Neural cell (in vitro differentiated cells): ENCODE measurements around the gene OR2T8. TPM values are rescaled to one million over a fixed set of nuclear protein-coding genes. Genes with fewer than 3 reads are reported as not detected.

Source experiments
- H2AFZ ChIP-seq: fragments of 200-600, 300-800 bp; sonication (generic), shearing (Covaris generic); 2 replicates; pipeline ENCODE4 v1.6.0; 2014; ENCODE audit warnings: low read depth, mild to moderate bottlenecking, antibody characterized with exemption, low read length, moderate library complexity
- H3F3A ChIP-seq: fragments of 200-600 bp; shearing (Covaris generic); 2 replicates; pipeline ENCODE4 v1.6.1; 2016; ENCODE audit warnings: mild to moderate bottlenecking, moderate library complexity, mixed read lengths, antibody characterized with exemption, low read length; ENCODE audit not compliant: insufficient read depth, poor library complexity, severe bottlenecking
- H3K27ac ChIP-seq: fragments of 200-600, 300-800 bp; sonication (generic), shearing (Covaris generic); 2 replicates; pipeline ENCODE4 v1.5.1; 2014; ENCODE audit warnings: mild to moderate bottlenecking, low read length, moderate library complexity
- H3K27me3 ChIP-seq: fragments of 300-800, 200-600 bp; sonication (generic), shearing (Covaris generic); 2 replicates; pipeline ENCODE4 v1.6.0; 2014; ENCODE audit warnings: mild to moderate bottlenecking, low read depth, low read length, moderate library complexity; ENCODE audit not compliant: insufficient read depth
- H3K36me3 ChIP-seq: fragments of 300-800, 200-600 bp; sonication (generic), shearing (Covaris generic); 2 replicates; pipeline ENCODE4 v1.5.1; 2014; ENCODE audit warnings: mild to moderate bottlenecking, antibody characterized with exemption, low read length, moderate library complexity; ENCODE audit not compliant: insufficient read depth
- H3K4me2 ChIP-seq: fragments of 300-800, 200-600 bp; sonication (generic), shearing (Covaris generic); 2 replicates; pipeline ENCODE4 v1.6.0; 2014; ENCODE audit warnings: mild to moderate bottlenecking, low read length
- H3K4me3 ChIP-seq: fragments of 300-800, 200-600 bp; sonication (generic), shearing (Covaris generic); 2 replicates; pipeline ENCODE4 v1.5.1; 2014; ENCODE audit warnings: mild to moderate bottlenecking, low read length, moderate library complexity
- H3K79me2 ChIP-seq: fragments of 200-600 bp; shearing (Covaris generic); replicated peaks from 2 replicates; pipeline ENCODE4 v1.6.0; 2014; ENCODE audit warnings: mild to moderate bottlenecking, low read length, moderate library complexity; ENCODE audit not compliant: insufficient read depth
- H3K9ac ChIP-seq: fragments of 300-800, 200-600 bp; sonication (generic), shearing (Covaris generic); 2 replicates; pipeline ENCODE4 v1.6.1; 2016; ENCODE audit warnings: mild to moderate bottlenecking, low read length, mixed read lengths
- H3K9me2 ChIP-seq: fragments of 200-600 bp; shearing (Covaris generic); 2 replicates; pipeline ENCODE4 v1.6.1; 2016; ENCODE audit warnings: mild to moderate bottlenecking, low read length, mixed read lengths; ENCODE audit not compliant: insufficient read depth
- H3K9me3 ChIP-seq: fragments of 200-600, 300-800 bp; sonication (generic), shearing (Covaris generic); 2 replicates; pipeline ENCODE4 v1.6.1; 2016; ENCODE audit warnings: mild to moderate bottlenecking, mixed run types, low read length, moderate library complexity, mixed read lengths
- H4K20me1 ChIP-seq: fragments of 200-600 bp; shearing (Covaris generic); 2 replicates; pipeline ENCODE4 v1.6.1; 2016; ENCODE audit warnings: mild to moderate bottlenecking, mixed run types; ENCODE audit not compliant: insufficient read depth
- EP300 ChIP-seq: fragments of 450-650 bp; conservative IDR thresholded peaks from 2 replicates; pipeline ENCODE4 v1.6.1; 2014; ENCODE audit warnings: antibody characterized with exemption, mild to moderate bottlenecking, moderate library complexity; ENCODE audit not compliant: poor library complexity, severe bottlenecking
- EZH2 ChIP-seq: fragments of 200-600, 300-800 bp; shearing (Covaris generic), sonication (generic); IDR thresholded peaks from 2 replicates; pipeline ENCODE4 v1.6.1; 2014; ENCODE audit warnings: antibody characterized with exemption, low read length, borderline replicate concordance, mild to moderate bottlenecking; ENCODE audit not compliant: insufficient read depth, poor library complexity, severe bottlenecking
- MXI1 ChIP-seq: fragments of 450-650 bp; conservative IDR thresholded peaks from 2 replicates; pipeline ENCODE4 v1.6.1; 2014; ENCODE audit warnings: antibody characterized with exemption, mild to moderate bottlenecking; ENCODE audit not compliant: poor library complexity, severe bottlenecking
- POLR2AphosphoS5 ChIP-seq: IDR thresholded peaks from 2 replicates; pipeline ENCODE4 v1.6.1; 2012
- RAD21 ChIP-seq: fragments of 450-650 bp; conservative IDR thresholded peaks from 2 replicates; pipeline ENCODE4 v1.6.1; 2014; ENCODE audit warnings: antibody characterized with exemption, mild to moderate bottlenecking, moderate library complexity
- SMC3 ChIP-seq: fragments of 450-650 bp; conservative IDR thresholded peaks from 2 replicates; pipeline ENCODE4 v1.6.1; 2014; ENCODE audit warnings: antibody characterized with exemption, mild to moderate bottlenecking, moderate library complexity; ENCODE audit not compliant: poor library complexity
- TAF1 ChIP-seq: IDR thresholded peaks from 2 replicates; pipeline ENCODE4 v1.6.1; 2012; ENCODE audit warnings: low read depth
- polyA plus RNA-seq: library from polyadenylated mRNA; depleted of rRNA; stranded (reverse); fragments of >200 nt; gene quantifications from 2 replicates; pipeline ENCODE4 v1.2.3, GENCODE V29; 2014
- TF ChIP-seq, protein P1 (sequence below): IDR thresholded peaks from 2 replicates; pipeline ENCODE4 v1.6.1; 2012; ENCODE audit warnings: borderline replicate concordance
- TF ChIP-seq, protein P2 (sequence below): fragments of 450-650 bp; IDR thresholded peaks from 2 replicates; pipeline ENCODE4 v1.5.1; 2014; ENCODE audit warnings: antibody characterized with exemption, mild to moderate bottlenecking, moderate library complexity; ENCODE audit not compliant: poor library complexity, severe bottlenecking

OR2T8 gene
- polyA plus RNA-seq, 1 donor from 2014 or later: not detected

DNA sequence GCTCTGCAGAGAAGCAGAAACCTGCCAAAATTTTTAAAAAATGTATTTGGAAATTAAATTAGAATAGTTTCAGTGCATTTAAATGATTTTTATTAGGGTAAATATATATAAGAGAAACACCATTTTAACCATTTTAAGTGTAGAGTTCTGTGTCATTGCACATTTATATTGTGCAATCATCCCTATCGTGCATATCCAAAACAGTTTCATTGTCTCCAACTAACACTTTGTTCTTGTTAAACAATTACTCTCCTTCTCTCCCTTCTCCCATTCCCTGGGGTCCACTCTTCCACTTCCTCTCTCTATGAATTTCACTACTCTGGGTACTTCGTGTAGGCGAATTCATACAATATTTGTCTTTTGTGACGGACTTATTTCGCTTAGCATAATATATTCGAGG lies 22.6 kb downstream of the OR2T8 start:
- Histone ChIP-seq H3K9ac (no peak overlapping the region), H3F3A (no peaks in the 10 kb centered on the region), H3K27me3 (no peaks in the 10 kb centered on the region), H3K4me2 (no peak overlapping the region), H3K79me2 (no peaks in the 10 kb centered on the region), H3K9me2 (no peaks in the 10 kb centered on the region), H3K9me3 (no peaks in the 10 kb centered on the region), H3K4me3 (no peak overlapping the region), H2AFZ (no peak overlapping the region), H3K36me3 (no peaks in the 10 kb centered on the region), H4K20me1 (no peaks in the 10 kb centered on the region), H3K27ac (no peak overlapping the region)
- TF ChIP-seq SMC3 (no peak), MXI1 (no peak), EZH2 (no peak), RAD21 (no peak), EP300 (no peak), TAF1 (no peak), POLR2AphosphoS5 (no peak)
- TF ChIP-seq, protein P1, sequence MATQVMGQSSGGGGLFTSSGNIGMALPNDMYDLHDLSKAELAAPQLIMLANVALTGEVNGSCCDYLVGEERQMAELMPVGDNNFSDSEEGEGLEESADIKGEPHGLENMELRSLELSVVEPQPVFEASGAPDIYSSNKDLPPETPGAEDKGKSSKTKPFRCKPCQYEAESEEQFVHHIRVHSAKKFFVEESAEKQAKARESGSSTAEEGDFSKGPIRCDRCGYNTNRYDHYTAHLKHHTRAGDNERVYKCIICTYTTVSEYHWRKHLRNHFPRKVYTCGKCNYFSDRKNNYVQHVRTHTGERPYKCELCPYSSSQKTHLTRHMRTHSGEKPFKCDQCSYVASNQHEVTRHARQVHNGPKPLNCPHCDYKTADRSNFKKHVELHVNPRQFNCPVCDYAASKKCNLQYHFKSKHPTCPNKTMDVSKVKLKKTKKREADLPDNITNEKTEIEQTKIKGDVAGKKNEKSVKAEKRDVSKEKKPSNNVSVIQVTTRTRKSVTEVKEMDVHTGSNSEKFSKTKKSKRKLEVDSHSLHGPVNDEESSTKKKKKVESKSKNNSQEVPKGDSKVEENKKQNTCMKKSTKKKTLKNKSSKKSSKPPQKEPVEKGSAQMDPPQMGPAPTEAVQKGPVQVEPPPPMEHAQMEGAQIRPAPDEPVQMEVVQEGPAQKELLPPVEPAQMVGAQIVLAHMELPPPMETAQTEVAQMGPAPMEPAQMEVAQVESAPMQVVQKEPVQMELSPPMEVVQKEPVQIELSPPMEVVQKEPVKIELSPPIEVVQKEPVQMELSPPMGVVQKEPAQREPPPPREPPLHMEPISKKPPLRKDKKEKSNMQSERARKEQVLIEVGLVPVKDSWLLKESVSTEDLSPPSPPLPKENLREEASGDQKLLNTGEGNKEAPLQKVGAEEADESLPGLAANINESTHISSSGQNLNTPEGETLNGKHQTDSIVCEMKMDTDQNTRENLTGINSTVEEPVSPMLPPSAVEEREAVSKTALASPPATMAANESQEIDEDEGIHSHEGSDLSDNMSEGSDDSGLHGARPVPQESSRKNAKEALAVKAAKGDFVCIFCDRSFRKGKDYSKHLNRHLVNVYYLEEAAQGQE: no peak
- TF ChIP-seq, protein P2, sequence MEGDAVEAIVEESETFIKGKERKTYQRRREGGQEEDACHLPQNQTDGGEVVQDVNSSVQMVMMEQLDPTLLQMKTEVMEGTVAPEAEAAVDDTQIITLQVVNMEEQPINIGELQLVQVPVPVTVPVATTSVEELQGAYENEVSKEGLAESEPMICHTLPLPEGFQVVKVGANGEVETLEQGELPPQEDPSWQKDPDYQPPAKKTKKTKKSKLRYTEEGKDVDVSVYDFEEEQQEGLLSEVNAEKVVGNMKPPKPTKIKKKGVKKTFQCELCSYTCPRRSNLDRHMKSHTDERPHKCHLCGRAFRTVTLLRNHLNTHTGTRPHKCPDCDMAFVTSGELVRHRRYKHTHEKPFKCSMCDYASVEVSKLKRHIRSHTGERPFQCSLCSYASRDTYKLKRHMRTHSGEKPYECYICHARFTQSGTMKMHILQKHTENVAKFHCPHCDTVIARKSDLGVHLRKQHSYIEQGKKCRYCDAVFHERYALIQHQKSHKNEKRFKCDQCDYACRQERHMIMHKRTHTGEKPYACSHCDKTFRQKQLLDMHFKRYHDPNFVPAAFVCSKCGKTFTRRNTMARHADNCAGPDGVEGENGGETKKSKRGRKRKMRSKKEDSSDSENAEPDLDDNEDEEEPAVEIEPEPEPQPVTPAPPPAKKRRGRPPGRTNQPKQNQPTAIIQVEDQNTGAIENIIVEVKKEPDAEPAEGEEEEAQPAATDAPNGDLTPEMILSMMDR: no peak

DNA sequence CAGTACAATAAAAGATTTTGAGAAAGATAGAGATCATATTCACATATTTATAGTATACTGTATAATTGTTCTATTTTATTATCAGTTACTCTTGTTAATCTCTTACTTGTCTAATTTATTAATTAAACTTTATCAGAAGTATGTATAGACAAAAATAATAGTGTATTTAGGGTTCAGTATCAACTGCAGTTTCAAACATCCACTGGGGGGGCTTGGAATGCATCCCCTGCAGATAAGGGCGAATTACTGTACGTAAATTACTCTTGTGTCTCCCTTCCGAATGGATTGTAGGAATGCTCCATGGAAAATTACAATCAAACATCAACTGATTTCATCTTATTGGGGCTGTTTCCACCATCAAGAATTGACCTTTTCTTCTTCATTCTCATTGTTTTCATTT lies 28.5 kb downstream of the OR2T8 start, which contains the start of gene OR2L8:
OR2L8 (plus strand) TSS at position 301 of the 400 bp plus-strand sequence; CDS start at position 301, 0 bp downstream.
- Histone ChIP-seq H2AFZ (no peak within 1 kb of the TSS), H3K27ac (no peak within 1 kb of the TSS), H3K36me3 (no peaks in the 10 kb centered on the region), H3K9me2 (no peaks in the 10 kb centered on the region), H3K9me3 (no peaks in the 10 kb centered on the region), H3K4me2 (no peak within 1 kb of the TSS), H3K9ac (no peak within 1 kb of the TSS), H3K27me3 (no peaks in the 10 kb centered on the region), H4K20me1 (no peaks in the 10 kb centered on the region), H3K4me3 (no peak within 1 kb of the TSS), H3K79me2 (no peaks in the 10 kb centered on the region), H3F3A (no peaks in the 10 kb centered on the region)
- TF ChIP-seq POLR2AphosphoS5: no peak
- no peak for TF ChIP-seq SMC3
- no peak for TF ChIP-seq EP300
- TF ChIP-seq, protein P1: no peak
- no peak for TF ChIP-seq MXI1
- no peak for TF ChIP-seq TAF1
- no peak for TF ChIP-seq EZH2
- TF ChIP-seq, protein P2: no peak
- no peak for TF ChIP-seq RAD21
